Adrenal gland (tissue), 5 donors: ENCODE results near the gene OR7D2.

Experiments used
- POLR2A ChIP-seq, 2 donors: fragments of 450-650 bp; IDR thresholded peaks; one replicate each; pipeline ENCODE4 v1.6.1; 2017; ENCODE audit warnings: antibody characterized with exemption in 2 of 2, mild to moderate bottlenecking in 2 of 2, moderate library complexity in 1 of 2
- TF ChIP-seq, protein P1 (sequence below), 6 experiments: fragments of 450-650 bp in 4 of 6; fragments of 200-600 bp in 2 of 6; sonication (generic) in 1 of 6; IDR thresholded peaks; 1 replicate in 5 of 6; 2 replicates in 1 of 6; pipeline versions ENCODE4 v1.5.1 to v1.8.0; 2016 to 2021; ENCODE audit warnings: antibody characterized with exemption in 6 of 6, mild to moderate bottlenecking in 2 of 6, moderate library complexity in 1 of 6
- donor health status: DM: no; HTN: no; CAD: no.

DNA sequence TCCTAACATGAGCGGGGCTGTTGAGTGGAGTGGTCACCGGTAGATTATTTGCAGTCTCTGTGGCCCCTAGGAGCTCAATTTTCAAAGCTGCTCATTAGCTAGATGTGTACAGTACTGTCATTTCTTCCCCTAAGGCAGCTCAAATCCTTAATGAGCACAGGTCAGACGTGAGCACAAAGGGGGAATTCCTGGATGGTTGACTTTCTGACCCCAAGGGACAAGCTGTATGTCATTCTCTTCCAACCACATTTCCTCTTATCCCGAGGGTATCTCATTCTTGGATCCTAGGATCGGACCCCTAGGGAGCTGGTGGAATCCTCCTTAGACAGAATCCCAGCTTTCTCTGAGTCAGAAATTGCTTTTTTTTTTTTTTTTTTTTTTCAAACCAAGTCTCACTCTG, 46.4 kb upstream of the OR7D2 start:
- TF ChIP-seq, protein P1, sequence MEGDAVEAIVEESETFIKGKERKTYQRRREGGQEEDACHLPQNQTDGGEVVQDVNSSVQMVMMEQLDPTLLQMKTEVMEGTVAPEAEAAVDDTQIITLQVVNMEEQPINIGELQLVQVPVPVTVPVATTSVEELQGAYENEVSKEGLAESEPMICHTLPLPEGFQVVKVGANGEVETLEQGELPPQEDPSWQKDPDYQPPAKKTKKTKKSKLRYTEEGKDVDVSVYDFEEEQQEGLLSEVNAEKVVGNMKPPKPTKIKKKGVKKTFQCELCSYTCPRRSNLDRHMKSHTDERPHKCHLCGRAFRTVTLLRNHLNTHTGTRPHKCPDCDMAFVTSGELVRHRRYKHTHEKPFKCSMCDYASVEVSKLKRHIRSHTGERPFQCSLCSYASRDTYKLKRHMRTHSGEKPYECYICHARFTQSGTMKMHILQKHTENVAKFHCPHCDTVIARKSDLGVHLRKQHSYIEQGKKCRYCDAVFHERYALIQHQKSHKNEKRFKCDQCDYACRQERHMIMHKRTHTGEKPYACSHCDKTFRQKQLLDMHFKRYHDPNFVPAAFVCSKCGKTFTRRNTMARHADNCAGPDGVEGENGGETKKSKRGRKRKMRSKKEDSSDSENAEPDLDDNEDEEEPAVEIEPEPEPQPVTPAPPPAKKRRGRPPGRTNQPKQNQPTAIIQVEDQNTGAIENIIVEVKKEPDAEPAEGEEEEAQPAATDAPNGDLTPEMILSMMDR (IDR thresholded peaks at IDR 0.05): no peak
- TF ChIP-seq POLR2A (IDR thresholded peaks at IDR 0.05): no peak
